ENCODE results near the gene OLFM3.

The OLFM3 gene

GRCh38 chr1:101918277-101918676, 78.4 kb downstream of the OLFM3 start:
- no peak for TF ChIP-seq CTCF (IDR thresholded peaks at IDR 0.05)

GRCh38 chr1:101915597-101915996, 81.1 kb downstream of the OLFM3 start:
- no peak for TF ChIP-seq CTCF (IDR thresholded peaks at IDR 0.05)

GRCh38 chr1:101914473-101915242, 82.1 kb downstream of the OLFM3 start:
- no peak for TF ChIP-seq CTCF (IDR thresholded peaks at IDR 0.05)

- no peak for TF ChIP-seq CTCF (IDR thresholded peaks at IDR 0.05)
Measured at GRCh38 chr1:101911894-101912293, 84.8 kb downstream of the OLFM3 start.

- no peak for TF ChIP-seq CTCF (IDR thresholded peaks at IDR 0.05)
Measured at GRCh38 chr1:101908980-101909379, 87.7 kb downstream of the OLFM3 start.

- no peak for TF ChIP-seq CTCF (IDR thresholded peaks at IDR 0.05)
Measured at GRCh38 chr1:101907264-101907663, 89.5 kb downstream of the OLFM3 start.

GRCh38 chr1:101905283-101905835, 91.4 kb downstream of the OLFM3 start:
- TF ChIP-seq CTCF (IDR thresholded peaks at IDR 0.05) = no peak

Data from LNCAP (cell line).